Activated CD8-positive, alpha-beta T cell treated with anti-CD3 and anti-CD28 coated beads for 36 hours (primary cell): Measurements from ENCODE around the gene MEF2D. TPM values are rescaled to one million over a fixed set of nuclear protein-coding genes. Genes with fewer than 3 reads are reported as not detected.

Experiments used
- ATAC-seq: fragments of 200-7000 bp; cut with Tn5 transposase; one replicate; pipeline ENCODE4 v1.10.0; 2021; ENCODE audit warnings: mild to moderate bottlenecking, moderate library complexity
- CTCF ChIA-PET: fragments of 350-600 bp; sonication (Branson Sonifier 250); formaldehyde crosslinking; loops from one replicate; lab custom pipeline; 2021; ENCODE audit warnings: antibody characterized with exemption; lab: Charles Lee
- POLR2A ChIA-PET: fragments of 350-600 bp; sonication (Branson Sonifier 250); formaldehyde crosslinking; loops from one replicate; lab custom pipeline; 2021; ENCODE audit warnings: antibody characterized with exemption; lab: Charles Lee
- DNase-seq: peaks from one replicate; pipeline ENCODE4 v3.0.0-alpha.2; 2020
- H3K27ac Mint-ChIP-seq: one replicate; pipeline ENCODE4 v1.8.0; 2021; ENCODE audit warnings: mild to moderate bottlenecking, mixed read lengths
- H3K27me3 Mint-ChIP-seq: one replicate; pipeline ENCODE4 v1.8.0; 2021; ENCODE audit warnings: mixed read lengths
- H3K36me3 Mint-ChIP-seq: one replicate; pipeline ENCODE4 v1.8.0; 2021; ENCODE audit warnings: low read depth, mixed read lengths
- H3K4me1 Mint-ChIP-seq: one replicate; pipeline ENCODE4 v1.8.0; 2021; ENCODE audit warnings: low read depth, mixed read lengths
- H3K4me3 Mint-ChIP-seq: one replicate; pipeline ENCODE4 v1.8.0; 2021; ENCODE audit warnings: mild to moderate bottlenecking, moderate library complexity, mixed read lengths
- H3K9me3 Mint-ChIP-seq: one replicate; pipeline ENCODE4 v1.8.0; 2021; ENCODE audit warnings: mixed read lengths
- CTCF ChIP-seq: fragments of 200-600 bp; IDR thresholded peaks from one replicate; pipeline ENCODE4 v1.8.0; 2022; ENCODE audit warnings: antibody characterized with exemption, mild to moderate bottlenecking
- intact Hi-C: fragments of 100-400 bp; cut with micrococcal nuclease; formaldehyde crosslinking; loops from one replicate; pipeline ENCODE4 v1.10.0; 2022
- total RNA-seq, 2 experiments: library from RNA; stranded (reverse); gene quantifications; one replicate each; pipeline ENCODE4 v1.2.3, GENCODE V29; 2021

Gene MEF2D
- total RNA-seq, 2 experiments from 2014 or later, result 35.3 to 35.8 TPM

- ChIA-PET POLR2A (interaction anchor here (0.6 to 1.2 kb wide), 2 partner anchors 14 to 34 kb away, joined by 3 read pairs; no protein-coding TSS in a partner anchor), CTCF (interaction anchor here (1.0 kb wide), 2 partner anchors 45 to 67 kb away, joined by 3 to 6 read pairs; no protein-coding TSS in a partner anchor)
- ATAC-seq (no peak), DNase-seq (no peak)
- Mint-ChIP-seq H3K4me3 (no peak overlapping the region), H3K4me1 (no peaks in the 10 kb centered on the region), H3K27ac (no peak overlapping the region), H3K27me3 (no peaks in the 10 kb centered on the region), H3K9me3 (no peaks in the 10 kb centered on the region), H3K36me3 (no peaks in the 10 kb centered on the region)
- no peak for TF ChIP-seq CTCF
- intact Hi-C loops, result no loop called here
These were observed 46.9 kb upstream of the MEF2D start for GRCh38 chr1:156547434-156547833.

GRCh38 chr1:156546267-156546666 is 45.7 kb upstream of the MEF2D start:
- H3K9me3 Mint-ChIP-seq, result no peaks in the 10 kb centered on the region
- CTCF ChIA-PET, result no interaction called here
- POLR2A ChIA-PET, result interaction anchor here (0.6 to 1.0 kb wide), 2 partner anchors 30 to 69 kb away, joined by 3 read pairs; no protein-coding TSS in a partner anchor
- TF ChIP-seq CTCF, result no peak
- no peaks in the 10 kb centered on the region for H3K27me3 Mint-ChIP-seq
- no peak overlapping the region for H3K4me3 Mint-ChIP-seq
- no peak for ATAC-seq
- intact Hi-C loops, result no loop called here
- H3K27ac Mint-ChIP-seq, result no peak overlapping the region
- no peaks in the 10 kb centered on the region for H3K4me1 Mint-ChIP-seq
- no peaks in the 10 kb centered on the region for H3K36me3 Mint-ChIP-seq
- no peak for DNase-seq

GRCh38 chr1:156544592-156545102 is 44.1 kb upstream of the MEF2D start:
- ChIA-PET CTCF (interaction anchor here (1.9 kb wide), 1 partner anchor 13 kb away, joined by 7 read pairs; no protein-coding TSS in a partner anchor), POLR2A (interaction anchor here (0.6 kb wide), 1 partner anchor 37 kb away, joined by 3 read pairs; no protein-coding TSS in a partner anchor)
- Mint-ChIP-seq H3K4me1 (no peaks in the 10 kb centered on the region), H3K9me3 (no peaks in the 10 kb centered on the region), H3K36me3 (no peaks in the 10 kb centered on the region), H3K4me3 (no peak overlapping the region), H3K27me3 (no peaks in the 10 kb centered on the region), H3K27ac (no peak overlapping the region)
- DNase-seq (no peak), ATAC-seq (no peak)
- TF ChIP-seq CTCF, result no peak
- intact Hi-C loops, result no loop called here

GRCh38 chr1:156543066-156543465 is 42.5 kb upstream of the MEF2D start:
- intact Hi-C loops, result no loop called here
- no peak overlapping the region for H3K27ac Mint-ChIP-seq
- no peak overlapping the region for H3K4me3 Mint-ChIP-seq
- CTCF ChIA-PET, result interaction anchor here (1.9 kb wide), 1 partner anchor 11 kb away, joined by 7 read pairs; no protein-coding TSS in a partner anchor
- H3K9me3 Mint-ChIP-seq, result no peaks in the 10 kb centered on the region
- no peaks in the 10 kb centered on the region for H3K27me3 Mint-ChIP-seq
- DNase-seq (no peak), ATAC-seq (no peak)
- no peak for TF ChIP-seq CTCF
- peaks cover 2% of the 10 kb centered on the region for H3K36me3 Mint-ChIP-seq
- H3K4me1 Mint-ChIP-seq, result peaks cover 1% of the 10 kb centered on the region
- POLR2A ChIA-PET, result interaction anchor here (0.5 kb wide), 1 partner anchor 10 kb away, joined by 3 read pairs; no protein-coding TSS in a partner anchor

GRCh38 chr1:156540955-156541354 is 40.4 kb upstream of the MEF2D start:
- H3K27ac Mint-ChIP-seq, result no peak overlapping the region
- TF ChIP-seq CTCF, result no peak

More at GRCh38 chr1:156540955-156541354, 40.4 kb upstream of the MEF2D start:
- peaks cover 1% of the 10 kb centered on the region for H3K4me1 Mint-ChIP-seq
- ATAC-seq (no peak), DNase-seq (no peak)
- peaks cover 2% of the 10 kb centered on the region for H3K36me3 Mint-ChIP-seq
- ChIA-PET CTCF (interaction anchor here (0.9 to 1.3 kb wide), 3 partner anchors 79 to 184 kb away, joined by 3 to 4 read pairs (median 3); no protein-coding TSS in a partner anchor), POLR2A (interaction anchor here (1.1 kb wide), 1 partner anchor 9 kb away, joined by 3 read pairs; no protein-coding TSS in a partner anchor)
- intact Hi-C loops, result no loop called here
- H3K27me3 Mint-ChIP-seq, result no peaks in the 10 kb centered on the region
- no peak overlapping the region for H3K4me3 Mint-ChIP-seq
- no peaks in the 10 kb centered on the region for H3K9me3 Mint-ChIP-seq
